GM12864 (cell line): ENCODE results near the gene STARD13.

Source experiments
- DNase-seq: peaks from one replicate; pipeline ENCODE4 v3.0.0-alpha.2; 2011; ENCODE audit warnings: low read depth
- H3K4me3 ChIP-seq: 2 replicates; pipeline ENCODE4 v1.5.1; 2011; ENCODE audit warnings: mild to moderate bottlenecking, low read depth, low read length, control low read depth
- CTCF ChIP-seq: IDR thresholded peaks from 2 replicates; pipeline ENCODE4 v1.5.1; 2011; ENCODE audit warnings: low read depth, mild to moderate bottlenecking, moderate library complexity, low read length, control low read depth, inconsistent platforms; ENCODE audit errors: missing control alignments

The STARD13 gene

DNA sequence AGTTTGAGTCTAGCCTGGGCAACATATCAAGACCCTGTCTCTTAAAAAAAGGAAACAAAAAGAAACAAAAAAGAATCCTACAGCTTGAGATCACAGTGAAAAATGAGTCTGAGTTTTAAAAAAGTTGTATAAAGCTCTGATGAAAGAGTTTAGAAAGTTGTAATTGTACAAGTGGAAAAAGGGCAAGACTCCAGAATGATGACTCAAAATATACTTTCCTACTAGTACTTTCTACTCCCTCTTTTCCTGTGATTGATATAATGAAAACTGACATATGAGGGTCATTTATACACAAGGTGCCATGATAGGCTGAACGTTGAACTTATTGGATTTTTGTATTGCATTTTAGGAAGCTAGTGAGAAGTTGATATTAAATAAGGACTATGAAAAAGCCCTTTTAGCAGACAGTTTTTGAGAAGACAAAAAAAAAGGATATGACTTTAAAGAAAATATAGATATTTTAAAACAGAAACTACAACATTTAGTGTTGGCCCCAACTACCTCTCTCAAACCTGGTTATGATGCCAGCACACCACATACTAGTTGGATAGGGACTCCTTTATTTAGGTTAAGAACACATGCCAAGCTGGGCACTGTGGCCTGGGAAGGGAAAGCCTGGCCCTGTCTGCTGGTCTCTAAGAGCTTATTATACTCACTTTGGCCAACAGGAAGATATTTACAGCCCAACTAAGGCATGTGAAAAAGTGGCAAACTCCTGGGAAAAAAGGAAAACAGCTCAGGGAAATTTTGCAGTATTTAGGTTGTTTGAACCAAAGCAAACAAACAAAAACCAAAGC lies 152.7 kb downstream of the STARD13 start:
- no peak for DNase-seq
- no peak overlapping the region for H3K4me3 ChIP-seq
- no peak for TF ChIP-seq CTCF

DNA sequence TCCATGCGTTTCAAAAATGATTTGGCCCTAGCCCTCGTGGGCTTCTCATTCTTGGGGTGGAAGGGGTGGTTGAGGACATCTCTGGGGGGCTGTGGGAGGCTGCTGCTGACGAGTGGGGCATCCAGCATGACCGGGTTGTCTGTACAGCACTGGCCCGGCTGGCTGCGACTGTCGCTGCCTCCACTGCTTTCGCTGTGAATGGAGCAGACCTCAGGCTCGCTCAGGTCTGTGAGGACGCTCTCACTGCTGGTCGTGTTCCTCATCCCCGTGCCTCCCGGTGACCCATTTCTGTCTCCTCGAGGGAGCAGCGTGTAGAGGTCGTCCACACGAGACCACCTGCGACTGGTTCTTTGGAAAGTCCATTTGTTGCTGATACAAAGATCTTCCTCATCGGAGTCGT lies 155.7 kb downstream of the STARD13 start:
- DNase-seq: no peak
- H3K4me3 ChIP-seq: no peak overlapping the region
- TF ChIP-seq CTCF: no peak

- no peak for DNase-seq
- no peak overlapping the region for H3K4me3 ChIP-seq
- no peak for TF ChIP-seq CTCF
Measured at GRCh38 chr13:33129094-33129832, 156.3 kb downstream of the STARD13 start.

DNA sequence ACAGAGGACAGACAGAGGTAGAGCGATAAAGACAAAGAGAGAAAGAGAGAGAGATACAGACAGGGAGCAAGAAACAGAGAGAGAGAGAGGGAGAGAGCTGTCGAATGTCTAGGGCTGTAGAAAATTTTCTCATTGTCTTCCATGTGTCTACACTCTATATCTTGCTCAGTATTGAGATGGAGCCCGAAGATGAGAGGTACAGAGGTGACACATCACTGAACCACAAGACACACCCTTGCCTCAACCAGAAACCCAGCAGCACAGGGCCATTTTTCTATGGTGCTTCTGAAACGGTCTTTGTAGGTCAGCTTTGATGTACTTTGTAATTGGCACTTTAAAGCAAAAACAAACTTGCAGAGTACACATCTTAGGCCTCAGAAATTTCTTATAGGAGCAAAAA lies 157.4 kb downstream of the STARD13 start:
- no peak for DNase-seq
- no peak for TF ChIP-seq CTCF
- no peak overlapping the region for H3K4me3 ChIP-seq

GRCh38 chr13:33127009-33127551 lies 158.5 kb downstream of the STARD13 start:
- no peak for DNase-seq
- TF ChIP-seq CTCF: no peak
- no peak overlapping the region for H3K4me3 ChIP-seq

DNA sequence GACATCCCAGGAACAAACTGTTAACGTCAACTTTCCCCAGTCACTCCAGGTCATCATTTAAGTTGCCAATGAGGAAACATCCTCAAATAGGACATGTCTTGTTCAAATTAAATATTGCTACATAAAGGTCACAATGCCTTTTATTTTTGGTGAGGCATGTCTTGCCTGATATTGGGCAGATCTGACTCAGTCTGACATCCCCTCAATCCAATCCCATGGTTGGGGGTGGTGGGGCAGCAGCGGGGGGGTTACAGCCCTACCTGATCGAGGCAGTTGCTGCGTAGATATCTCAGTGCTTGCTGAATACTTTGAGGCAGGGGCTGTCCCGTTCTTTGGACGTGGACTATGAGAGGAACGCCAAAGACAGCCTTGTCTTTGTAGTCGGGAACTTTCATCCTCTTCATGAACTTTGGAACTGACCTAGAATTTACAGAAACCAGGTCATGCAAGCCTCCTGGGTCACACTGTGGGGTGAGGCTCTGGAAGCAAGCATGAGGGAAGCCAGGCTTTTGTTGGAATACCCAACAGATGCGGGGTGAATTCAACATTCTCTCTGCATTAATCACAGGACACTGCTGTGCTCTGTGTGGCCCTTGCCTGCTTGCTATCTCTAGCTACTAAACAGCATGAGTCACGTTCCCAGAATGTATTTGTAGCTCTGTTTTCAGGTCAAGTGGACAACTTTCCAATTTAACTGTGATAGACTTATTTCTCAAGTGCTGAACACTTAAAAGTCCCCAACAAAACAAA lies 159.6 kb downstream of the STARD13 start:
- no peak for TF ChIP-seq CTCF
- DNase-seq: no peak
- H3K4me3 ChIP-seq: no peak overlapping the region
